ENCODE results near the gene PTBP3. TPM values are rescaled to one million over a fixed set of nuclear protein-coding genes. Genes with fewer than 3 reads are reported as not detected.

PTBP3 gene
- total RNA-seq, 4 donors from 2014 or later: 33.7 to 89.1 (median 42.4) TPM

- Histone ChIP-seq H3K9me3 (no peaks in the 10 kb centered on the region), H3K4me3 (replicated peaks in 1 of 3) (no peak overlapping the region), H3K4me1 (peaks cover 6 to 12% of the 10 kb centered on the region in 2 donors), H3K27me3 (no peaks in the 10 kb centered on the region), H3K27ac (no peak overlapping the region), H3K36me3 (no peaks in the 10 kb centered on the region)
- DNase-seq: no peak
- intact Hi-C loops (cut with DNase I): loop anchor here (10.0 kb wide), 1 partner anchor 149 kb away; the partner anchor contains the start of gene SUSD1
- TF ChIP-seq, protein P1, sequence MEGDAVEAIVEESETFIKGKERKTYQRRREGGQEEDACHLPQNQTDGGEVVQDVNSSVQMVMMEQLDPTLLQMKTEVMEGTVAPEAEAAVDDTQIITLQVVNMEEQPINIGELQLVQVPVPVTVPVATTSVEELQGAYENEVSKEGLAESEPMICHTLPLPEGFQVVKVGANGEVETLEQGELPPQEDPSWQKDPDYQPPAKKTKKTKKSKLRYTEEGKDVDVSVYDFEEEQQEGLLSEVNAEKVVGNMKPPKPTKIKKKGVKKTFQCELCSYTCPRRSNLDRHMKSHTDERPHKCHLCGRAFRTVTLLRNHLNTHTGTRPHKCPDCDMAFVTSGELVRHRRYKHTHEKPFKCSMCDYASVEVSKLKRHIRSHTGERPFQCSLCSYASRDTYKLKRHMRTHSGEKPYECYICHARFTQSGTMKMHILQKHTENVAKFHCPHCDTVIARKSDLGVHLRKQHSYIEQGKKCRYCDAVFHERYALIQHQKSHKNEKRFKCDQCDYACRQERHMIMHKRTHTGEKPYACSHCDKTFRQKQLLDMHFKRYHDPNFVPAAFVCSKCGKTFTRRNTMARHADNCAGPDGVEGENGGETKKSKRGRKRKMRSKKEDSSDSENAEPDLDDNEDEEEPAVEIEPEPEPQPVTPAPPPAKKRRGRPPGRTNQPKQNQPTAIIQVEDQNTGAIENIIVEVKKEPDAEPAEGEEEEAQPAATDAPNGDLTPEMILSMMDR (IDR thresholded peaks at IDR 0.05): no peak
- no peak for TF ChIP-seq POLR2A (IDR thresholded peaks at IDR 0.05)
- 79 to 87% methylated on average over 3 of the region's 3 CpGs for WGBS, 2 donors
These were observed 10.0 kb downstream of the PTBP3 start for GRCh38 chr9:112323378-112323854.

GRCh38 chr9:112322701-112323377 is 10.6 kb downstream of the PTBP3 start:
- H3K4me3 ChIP-seq (replicated peaks in 1 of 3): no peak overlapping the region
- TF ChIP-seq, protein P1 (IDR thresholded peaks at IDR 0.05): no peak
- no peak for TF ChIP-seq POLR2A (IDR thresholded peaks at IDR 0.05)
- H3K27me3 ChIP-seq: no peaks in the 10 kb centered on the region
- H3K4me1 ChIP-seq: peaks cover under 1 to 6% of the 10 kb centered on the region in 2 donors
- no peaks in the 10 kb centered on the region for H3K36me3 ChIP-seq
- DNase-seq: no peak
- no peaks in the 10 kb centered on the region for H3K9me3 ChIP-seq
- intact Hi-C loops (cut with DNase I): loop anchor here (10.0 kb wide), 1 partner anchor 148 kb away; the partner anchor contains the start of gene SUSD1
- WGBS, 2 donors: 96 to 99% methylated on average over 5 of the region's 5 CpGs
- H3K27ac ChIP-seq: no peak overlapping the region

GRCh38 chr9:112316258-112316943 is 17.0 kb downstream of the PTBP3 start:
- DNase-seq: no peak
- Histone ChIP-seq H3K4me3 (replicated peaks in 1 of 3) (no peak overlapping the region), H3K9me3 (no peaks in the 10 kb centered on the region), H3K27ac (no peak overlapping the region), H3K27me3 (no peaks in the 10 kb centered on the region), H3K36me3 (no peaks in the 10 kb centered on the region), H3K4me1 (peaks cover 0 to 18% of the 10 kb centered on the region in 2 donors)
- TF ChIP-seq POLR2A (IDR thresholded peaks at IDR 0.05): no peak
- TF ChIP-seq, protein P1 (IDR thresholded peaks at IDR 0.05): no peak
- 93 to 96% methylated on average over 11 of the region's 11 CpGs for WGBS, 2 donors
- intact Hi-C loops (cut with DNase I): no loop called here

- H3K27me3 ChIP-seq: no peaks in the 10 kb centered on the region
- 89 to 94% methylated on average over 3 of the region's 3 CpGs for WGBS, 2 donors
- DNase-seq: no peak
- no peaks in the 10 kb centered on the region for H3K9me3 ChIP-seq
- H3K4me3 ChIP-seq (replicated peaks in 1 of 3): no peak overlapping the region
- H3K4me1 ChIP-seq: peaks cover 0 to 18% of the 10 kb centered on the region in 2 donors
- H3K27ac ChIP-seq: no peak overlapping the region
- TF ChIP-seq POLR2A (IDR thresholded peaks at IDR 0.05): no peak
- TF ChIP-seq, protein P1 (IDR thresholded peaks at IDR 0.05): no peak
- intact Hi-C loops (cut with DNase I): no loop called here
- H3K36me3 ChIP-seq: no peaks in the 10 kb centered on the region
These were observed 17.8 kb downstream of the PTBP3 start for GRCh38 chr9:112315331-112316257.
